Measurements from ENCODE around the gene ARSI.

The ARSI gene

GRCh38 chr5:150307617-150308426 lies 5.1 kb upstream of the ARSI start:
- DNase-seq (ENCODE audit: low spot score), result no peak
- CTCF ChIA-PET, result interaction anchor here (0.5 kb wide), 1 partner anchor 33 kb away, joined by 3 read pairs; no protein-coding TSS in a partner anchor
- no peak overlapping the region for H3K27ac ChIP-seq
- TF ChIP-seq CTCF (conservative IDR thresholded peaks at IDR 0.05; ENCODE audit: low read depth), result no peak
- POLR2A ChIA-PET (ENCODE audit: low non-redundant PET), result no interaction called here

DNA sequence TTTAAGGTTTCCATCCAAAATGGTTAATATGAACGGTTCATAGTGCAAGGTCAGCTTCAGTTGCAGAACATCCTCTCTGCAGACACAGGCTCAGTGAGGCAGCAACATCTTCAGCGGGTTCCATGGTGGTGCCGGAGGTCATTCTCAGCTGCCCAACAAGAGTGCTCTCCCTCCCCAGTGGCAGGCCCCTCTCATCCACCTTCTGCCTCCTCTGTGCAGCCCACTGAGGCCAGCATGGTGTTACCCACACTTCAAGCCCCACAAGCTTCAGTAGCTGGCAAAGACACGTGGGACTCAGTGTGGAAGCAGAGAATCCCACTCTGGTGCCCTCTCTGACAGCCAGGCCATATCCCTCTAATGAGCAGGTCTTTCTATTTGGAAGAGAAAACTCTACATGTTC lies 4.1 kb upstream of the ARSI start:
- POLR2A ChIA-PET (ENCODE audit: low non-redundant PET), result no interaction called here
- DNase-seq (ENCODE audit: low spot score), result no peak
- H3K27ac ChIP-seq, result no peak overlapping the region
- TF ChIP-seq CTCF (conservative IDR thresholded peaks at IDR 0.05; ENCODE audit: low read depth), result no peak
- CTCF ChIA-PET, result interaction anchor here (0.6 kb wide), 2 partner anchors 25 to 277 kb away, joined by 3 read pairs; no protein-coding TSS in a partner anchor

DNA sequence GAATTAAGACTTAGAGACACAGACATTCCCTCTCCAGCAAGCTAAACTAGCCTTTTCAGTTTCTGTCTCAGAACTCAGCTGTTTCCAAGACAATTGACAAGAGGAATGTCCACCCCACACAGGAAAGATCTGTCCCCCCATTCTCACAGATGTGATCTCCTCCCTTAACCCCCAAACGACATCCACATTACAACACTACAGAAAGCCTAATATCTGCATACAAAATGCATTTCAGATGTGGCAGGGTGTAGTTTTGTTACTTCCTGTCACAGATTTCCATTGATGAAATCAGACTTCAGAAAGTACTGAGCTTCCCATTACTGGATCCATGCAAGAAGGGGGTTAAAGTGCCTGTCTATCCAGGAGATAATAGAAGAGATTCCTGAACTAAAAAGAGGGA lies 2.9 kb upstream of the ARSI start:
- no peak overlapping the region for H3K27ac ChIP-seq
- POLR2A ChIA-PET (ENCODE audit: low non-redundant PET), result no interaction called here
- no peak for DNase-seq (ENCODE audit: low spot score)
- CTCF ChIA-PET, result interaction anchor here (0.6 kb wide), 1 partner anchor 14 kb away, joined by 3 read pairs; no protein-coding TSS in a partner anchor
- no peak for TF ChIP-seq CTCF (conservative IDR thresholded peaks at IDR 0.05; ENCODE audit: low read depth)

- ChIA-PET POLR2A (ENCODE audit: low non-redundant PET) (no interaction called here), CTCF (interaction anchor here (0.6 kb wide), 1 partner anchor 14 kb away, joined by 3 read pairs; no protein-coding TSS in a partner anchor)
- H3K27ac ChIP-seq, result no peak overlapping the region
- DNase-seq (ENCODE audit: low spot score), result no peak
- TF ChIP-seq CTCF (conservative IDR thresholded peaks at IDR 0.05; ENCODE audit: low read depth), result no peak
Measured at GRCh38 chr5:150305095-150305494, 2.4 kb upstream of the ARSI start.

DNA sequence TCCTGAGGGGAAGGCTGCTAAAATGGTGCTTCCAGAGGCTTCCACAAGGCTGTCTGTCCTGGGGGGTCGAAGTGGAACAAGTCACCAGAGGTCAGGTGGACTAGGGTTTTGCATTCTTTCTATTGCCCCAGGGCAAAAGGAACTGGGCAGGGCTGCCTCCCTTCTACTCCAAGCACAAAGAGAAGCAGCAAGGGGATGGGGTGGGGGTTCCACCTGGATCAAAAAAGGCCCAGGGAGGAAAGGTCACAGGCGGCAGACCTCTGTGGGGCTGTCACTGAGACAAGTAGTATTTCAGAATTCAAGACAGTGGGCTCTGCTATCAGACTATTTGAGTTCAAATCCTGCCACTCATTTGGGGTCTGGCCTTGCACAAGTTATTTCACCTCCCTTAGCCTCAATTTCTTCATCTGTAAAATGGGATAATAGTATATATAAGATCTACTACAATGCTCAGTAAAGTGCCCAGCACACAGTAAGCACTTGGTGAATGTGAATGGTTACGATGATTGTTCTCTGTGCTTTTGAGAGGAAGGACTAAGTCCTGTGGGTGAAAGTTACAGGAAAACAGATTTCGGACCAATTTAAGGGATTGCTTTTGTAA lies 1.9 kb upstream of the ARSI start:
- no peak for DNase-seq (ENCODE audit: low spot score)
- ChIA-PET POLR2A (ENCODE audit: low non-redundant PET) (no interaction called here), CTCF (interaction anchor here (0.6 kb wide), 1 partner anchor 89 kb away, joined by 3 read pairs; no protein-coding TSS in a partner anchor)
- no peak for TF ChIP-seq CTCF (conservative IDR thresholded peaks at IDR 0.05; ENCODE audit: low read depth)
- no peak overlapping the region for H3K27ac ChIP-seq

DNA sequence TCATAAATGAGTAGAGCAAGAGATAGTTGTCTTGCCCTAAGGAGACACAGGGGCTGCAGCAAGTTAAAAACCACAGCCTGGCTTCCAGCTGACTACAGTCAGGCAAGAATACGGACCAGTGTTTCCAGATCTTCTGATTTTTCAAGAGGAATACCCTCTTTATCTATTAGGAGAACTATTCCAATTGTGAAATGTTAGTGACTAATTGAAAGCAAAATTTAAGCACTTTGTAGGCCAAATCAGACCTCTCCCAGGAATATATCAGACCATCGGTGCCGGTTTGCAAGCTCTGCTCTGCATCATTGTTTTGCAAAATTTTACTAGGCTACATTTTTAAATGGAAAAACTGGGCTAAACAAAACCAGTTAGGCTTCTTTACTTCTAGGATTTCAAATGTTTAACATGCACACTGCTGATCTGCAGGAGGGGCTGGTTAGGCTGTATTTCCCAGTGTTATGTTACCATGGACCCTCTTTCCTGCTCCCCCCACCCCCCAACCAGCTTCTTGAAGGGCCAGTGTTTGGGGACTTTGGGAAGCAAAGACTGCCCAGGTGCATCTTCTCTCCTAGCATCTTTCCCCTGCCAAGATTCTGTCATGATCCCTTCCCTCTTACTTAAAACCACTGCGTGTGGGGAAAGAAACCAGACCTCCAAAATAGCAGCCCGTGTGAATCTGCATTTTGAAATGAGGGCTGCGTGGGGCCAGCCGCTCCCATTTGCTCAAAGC lies 1.1 kb upstream of the ARSI start:
- DNase-seq (ENCODE audit: low spot score), result no peak
- CTCF ChIA-PET, result interaction anchor here (0.6 to 0.8 kb wide), 3 partner anchors 46 to 88 kb away, joined by 3 read pairs; no protein-coding TSS in a partner anchor
- peak overlapping the region; percentile 69 for H3K27ac ChIP-seq
- TF ChIP-seq CTCF (conservative IDR thresholded peaks at IDR 0.05; ENCODE audit: low read depth), result no peak
- POLR2A ChIA-PET (ENCODE audit: low non-redundant PET), result no interaction called here

Measured in RWPE1 (cell line).